NCI-H748 treated with DMSO at 0.1 percent for 48 hours (cell line): ENCODE results near the gene GPR61.

Experiments used
- DNase-seq: peaks from one replicate; lab custom pipeline; 2025; lab: John Stamatoyannopoulos, UW

Gene GPR61

DNA sequence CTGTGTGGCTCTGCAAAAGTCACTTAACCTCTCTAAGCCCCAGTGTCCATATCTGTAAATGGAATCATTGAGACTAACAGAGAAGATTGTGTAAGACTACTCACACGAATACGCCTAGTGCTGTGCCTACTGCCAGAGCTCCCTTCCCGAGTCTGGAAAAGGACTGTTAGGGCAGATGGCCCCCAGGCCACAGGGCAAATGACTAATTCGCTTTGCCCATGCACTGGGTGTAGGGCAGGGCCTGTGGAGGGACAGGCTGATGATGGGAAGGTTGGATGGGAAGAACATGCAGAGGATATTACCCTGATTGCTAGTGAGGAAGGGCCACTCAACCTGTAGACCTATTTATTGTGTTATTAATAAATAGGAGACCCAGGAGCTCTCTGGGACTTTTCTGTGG lies 4.2 kb upstream of the GPR61 start:
- DNase-seq: no peak

- no peak for DNase-seq
These were observed 3.6 kb upstream of the GPR61 start for GRCh38 chr1:109535971-109536491.

GRCh38 chr1:109537450-109538178 lies 2.1 kb upstream of the GPR61 start:
- no peak for DNase-seq

DNA sequence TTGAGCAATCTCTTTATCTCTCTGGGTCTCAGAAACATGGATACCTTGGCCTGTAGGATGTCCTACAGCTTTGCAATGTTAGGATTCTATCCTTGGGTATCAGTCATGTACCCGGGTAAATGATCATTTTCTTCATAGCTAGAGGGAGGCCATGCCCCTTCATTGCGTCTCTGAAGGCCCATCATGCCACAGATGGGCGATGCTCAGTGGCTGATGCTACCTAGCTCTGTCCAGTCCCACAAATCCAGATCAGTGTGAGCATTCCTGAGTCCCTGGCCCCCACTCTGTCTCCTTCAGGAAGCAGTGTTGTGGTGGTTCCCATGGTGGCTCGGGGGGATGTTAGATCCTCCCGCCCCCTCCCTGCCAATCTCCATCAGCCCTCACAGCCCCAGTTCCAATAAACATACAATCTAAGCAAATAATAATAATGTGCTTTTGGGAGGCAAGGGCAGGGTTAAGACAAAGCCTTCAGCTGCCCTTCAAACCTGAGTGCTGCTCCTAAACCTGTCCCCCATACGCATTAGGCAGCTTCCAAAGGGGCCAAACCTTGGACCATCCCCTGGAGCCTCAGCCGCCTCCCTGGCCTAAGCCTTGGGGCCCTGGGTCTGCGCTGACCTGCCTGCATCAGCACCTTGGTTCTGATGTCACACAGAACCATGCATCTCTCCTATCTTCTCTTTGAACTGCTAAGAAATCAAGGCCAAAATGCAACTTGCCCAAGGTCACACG lies 681 bp upstream of the GPR61 start:
- DNase-seq: no peak

GRCh38 chr1:109541102-109541501 lies 1.4 kb downstream of the GPR61 start:
- DNase-seq: no peak

GRCh38 chr1:109542657-109543056 lies 3.0 kb downstream of the GPR61 start:
- no peak for DNase-seq

DNA sequence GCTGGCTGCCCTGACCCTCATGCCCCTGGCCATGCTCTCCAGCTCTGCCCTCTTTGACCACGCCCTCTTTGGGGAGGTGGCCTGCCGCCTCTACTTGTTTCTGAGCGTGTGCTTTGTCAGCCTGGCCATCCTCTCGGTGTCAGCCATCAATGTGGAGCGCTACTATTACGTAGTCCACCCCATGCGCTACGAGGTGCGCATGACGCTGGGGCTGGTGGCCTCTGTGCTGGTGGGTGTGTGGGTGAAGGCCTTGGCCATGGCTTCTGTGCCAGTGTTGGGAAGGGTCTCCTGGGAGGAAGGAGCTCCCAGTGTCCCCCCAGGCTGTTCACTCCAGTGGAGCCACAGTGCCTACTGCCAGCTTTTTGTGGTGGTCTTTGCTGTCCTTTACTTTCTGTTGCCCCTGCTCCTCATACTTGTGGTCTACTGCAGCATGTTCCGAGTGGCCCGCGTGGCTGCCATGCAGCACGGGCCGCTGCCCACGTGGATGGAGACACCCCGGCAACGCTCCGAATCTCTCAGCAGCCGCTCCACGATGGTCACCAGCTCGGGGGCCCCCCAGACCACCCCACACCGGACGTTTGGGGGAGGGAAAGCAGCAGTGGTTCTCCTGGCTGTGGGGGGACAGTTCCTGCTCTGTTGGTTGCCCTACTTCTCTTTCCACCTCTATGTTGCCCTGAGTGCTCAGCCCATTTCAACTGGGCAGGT lies 3.8 kb downstream of the GPR61 start:
- no peak for DNase-seq

- no peak for DNase-seq
These were observed 4.5 kb downstream of the GPR61 start for GRCh38 chr1:109543988-109544735.

DNA sequence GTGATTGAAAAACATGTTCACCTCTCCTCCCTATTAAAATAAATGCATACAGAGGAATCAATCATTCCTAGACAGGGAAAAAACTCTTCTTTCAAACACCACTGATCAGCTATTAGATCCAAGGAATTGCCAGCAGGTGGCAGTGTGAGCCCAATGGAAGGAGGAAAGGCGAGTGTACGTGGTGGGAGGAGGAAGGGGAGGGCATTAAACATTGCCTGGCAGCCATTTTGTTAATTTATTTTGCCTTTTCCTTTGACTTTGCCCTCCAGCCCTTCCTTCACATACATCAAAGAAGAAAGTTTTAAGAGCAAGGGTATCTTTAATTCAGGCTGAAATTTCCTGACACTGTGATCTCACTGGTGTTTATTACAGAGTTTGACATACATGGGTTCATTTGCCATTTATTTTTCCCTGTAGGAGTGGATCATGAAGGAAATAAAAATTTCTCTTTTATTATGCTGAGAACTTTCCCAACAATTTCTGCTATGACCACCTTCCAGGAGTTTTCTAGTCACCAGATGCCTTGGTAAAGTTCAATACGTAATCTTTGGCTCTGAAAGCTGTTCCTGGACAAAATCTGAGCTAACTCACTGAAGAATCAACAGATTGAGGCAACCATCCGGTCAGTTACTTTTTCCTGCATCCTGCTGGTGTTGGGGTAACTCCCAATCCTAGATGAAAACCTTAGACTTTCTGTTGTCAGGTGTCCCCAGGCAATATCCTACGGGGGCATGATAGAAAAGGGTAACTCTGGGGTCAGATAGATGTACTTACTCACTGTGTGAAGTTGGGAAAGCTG lies 6.8 kb downstream of the GPR61 start:
- DNase-seq: peak; percentile 90

DNA sequence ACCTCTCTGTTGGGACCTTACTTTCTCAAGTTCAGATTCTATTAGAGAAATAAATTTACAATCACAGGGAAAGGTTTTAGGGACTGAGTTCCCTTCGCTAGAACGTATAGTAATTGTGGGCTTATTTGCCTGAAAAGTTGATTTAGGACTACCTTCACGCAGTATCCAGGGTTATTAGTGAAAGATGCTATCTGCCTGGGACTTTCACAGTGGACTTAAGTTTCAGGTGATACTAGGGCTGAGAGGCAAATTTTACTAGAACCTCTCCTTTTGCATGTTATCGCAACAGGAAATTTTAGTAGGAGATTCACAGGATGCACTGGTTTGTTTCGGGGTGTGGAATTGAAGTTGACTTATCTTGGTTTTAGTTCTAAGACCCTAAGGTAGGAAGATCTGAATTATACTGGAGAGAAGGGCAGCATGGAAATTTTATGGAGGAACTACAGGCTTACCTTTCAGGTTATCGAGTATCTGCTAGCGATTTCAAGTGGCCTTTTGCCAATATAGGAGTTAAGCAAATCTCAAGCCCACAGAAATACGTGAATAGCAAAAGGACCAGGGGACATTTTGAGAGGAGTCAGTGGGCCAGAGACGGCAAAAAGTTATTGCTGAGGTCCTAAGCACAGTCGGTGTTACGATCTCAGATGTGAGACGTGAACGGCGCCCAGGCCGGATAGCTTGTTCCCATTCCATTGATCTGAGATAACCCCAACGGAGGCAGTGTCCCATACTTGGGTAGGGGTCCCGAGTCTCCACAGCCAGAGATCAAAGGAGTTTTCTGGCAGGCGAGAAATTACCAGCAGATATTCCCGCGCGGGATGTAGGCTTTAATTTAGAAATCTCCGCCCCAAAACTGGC lies 8.0 kb downstream of the GPR61 start:
- DNase-seq: peak; percentile 11

GRCh38 chr1:109548321-109549267 lies 8.9 kb downstream of the GPR61 start, which contains the start of gene GNAI3:
Gene GNAI3, plus strand, starts transcription at chr1:109548615. Its CDS starts 106 bp downstream, at chr1:109548721.
- DNase-seq: peak; percentile 88

DNA sequence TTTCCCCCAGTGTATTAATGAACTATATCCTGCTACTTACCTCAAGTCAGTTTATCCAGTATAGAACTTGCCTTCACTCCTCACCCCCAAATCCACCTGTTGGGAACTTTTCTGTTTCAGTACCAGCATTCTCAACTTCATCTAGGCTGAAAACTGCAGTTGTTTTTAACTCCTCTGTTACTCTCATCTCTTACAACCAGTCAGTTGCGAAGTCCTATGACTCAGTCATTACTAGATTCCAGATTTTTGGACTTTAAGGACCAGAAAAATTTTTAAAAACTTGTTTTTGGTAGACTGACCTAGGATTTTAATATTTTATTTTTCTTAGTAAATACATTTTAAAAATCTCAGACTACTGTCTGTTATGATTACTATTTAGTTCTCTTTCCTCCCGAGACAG lies 16.9 kb downstream of the GPR61 start:
- no peak for DNase-seq

- DNase-seq: no peak
These were observed 17.8 kb downstream of the GPR61 start for GRCh38 chr1:109557520-109557919.

DNA sequence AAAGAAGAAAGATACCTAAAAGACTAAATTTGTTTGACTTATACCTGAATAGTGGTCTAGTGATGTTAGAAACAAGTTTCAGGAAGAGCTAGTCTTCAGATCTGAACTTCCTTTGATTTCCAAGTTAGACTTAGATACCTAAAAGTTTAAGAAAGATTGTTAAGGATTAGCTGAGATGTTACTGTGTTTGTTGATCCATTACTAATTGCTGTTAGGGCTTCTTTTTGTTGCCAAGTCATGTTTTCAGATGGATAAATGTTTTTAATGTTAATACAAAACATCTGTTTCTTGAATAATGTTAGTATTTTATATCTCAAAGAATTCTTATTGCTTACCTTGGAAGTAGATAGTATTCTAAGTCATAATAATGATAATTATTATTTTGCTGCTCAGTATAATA lies 20.3 kb downstream of the GPR61 start:
- DNase-seq: no peak

GRCh38 chr1:109564194-109564878 lies 24.7 kb downstream of the GPR61 start:
- DNase-seq: no peak

DNA sequence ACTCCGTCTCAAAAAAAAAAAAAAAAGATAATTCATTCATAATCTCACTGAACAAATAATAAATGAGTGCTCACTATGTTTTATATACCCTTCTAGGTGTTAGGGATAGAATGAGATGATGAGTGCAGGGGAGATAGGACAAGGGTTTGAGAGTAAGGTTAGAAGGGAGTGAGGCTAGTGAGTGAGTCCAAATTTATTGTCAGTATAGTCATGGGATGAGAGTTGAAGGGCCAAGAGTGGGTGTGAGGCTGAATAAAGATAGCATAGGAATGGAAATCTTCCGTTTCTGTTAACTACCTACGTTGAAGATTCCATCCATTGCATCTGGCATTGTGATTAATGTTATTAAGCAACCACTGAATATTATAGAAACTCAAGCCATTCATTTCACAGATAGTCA lies 25.6 kb downstream of the GPR61 start:
- no peak for DNase-seq

DNA sequence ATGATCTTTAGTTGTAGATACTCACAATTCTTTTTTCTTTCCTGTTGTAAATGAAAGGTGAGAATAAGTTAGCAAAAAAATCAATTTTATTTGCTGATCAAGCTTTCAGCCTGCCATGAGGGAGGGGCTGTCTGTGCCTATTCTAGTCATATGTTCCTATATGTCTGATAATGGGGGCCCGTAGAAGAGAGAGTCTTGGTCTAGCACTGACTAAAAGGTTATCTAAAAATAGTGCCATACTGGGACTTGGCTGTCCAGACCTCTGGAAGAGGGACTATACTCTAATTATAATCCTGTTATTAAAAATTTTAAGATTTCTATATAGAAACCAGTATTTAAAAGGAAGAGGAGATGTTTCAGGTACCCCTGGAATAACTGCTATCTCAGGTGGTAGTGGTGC lies 27.3 kb downstream of the GPR61 start:
- DNase-seq: no peak
